MM.1S (cell line): ENCODE results near the gene NAP1L3.

ENCODE experiments used
- DNase-seq: peaks from one replicate; pipeline ENCODE4 v3.0.0-alpha.2; 2015
- H2AFZ ChIP-seq: fragments of 300-600 bp; sonication (generic); 2 replicates; pipeline ENCODE4 v1.6.0; 2016; ENCODE audit warnings: antibody characterized with exemption, low read length
- H3F3A ChIP-seq: fragments of 300-600 bp; sonication (generic); 2 replicates; pipeline ENCODE4 v1.6.1; 2016; ENCODE audit warnings: mild to moderate bottlenecking, antibody characterized with exemption, low read length, moderate library complexity, mixed read lengths; ENCODE audit not compliant: insufficient read depth
- H3K27ac ChIP-seq: fragments of 300-600 bp; sonication (generic); 2 replicates; pipeline ENCODE4 v1.5.1; 2016; ENCODE audit warnings: mild to moderate bottlenecking, low read length
- H3K27me3 ChIP-seq: fragments of 300-600 bp; sonication (generic); replicated peaks from 2 replicates; pipeline ENCODE4 v1.6.0; 2016; ENCODE audit warnings: low read length; ENCODE audit not compliant: insufficient read depth
- H3K36me3 ChIP-seq: fragments of 300-600 bp; sonication (generic); replicated peaks from 2 replicates; pipeline ENCODE4 v1.6.1; 2016; ENCODE audit warnings: mild to moderate bottlenecking, low read length, mixed read lengths; ENCODE audit not compliant: insufficient read depth
- H3K4me1 ChIP-seq: fragments of 300-600 bp; sonication (generic); 2 replicates; pipeline ENCODE4 v1.6.1; 2016; ENCODE audit warnings: low read length, mixed read lengths
- H3K4me2 ChIP-seq: fragments of 300-600 bp; sonication (generic); 2 replicates; pipeline ENCODE4 v1.6.0; 2016; ENCODE audit warnings: low read depth, low read length
- H3K4me3 ChIP-seq: fragments of 300-600 bp; sonication (generic); 2 replicates; pipeline ENCODE4 v1.5.1; 2016; ENCODE audit warnings: low read length, mixed read lengths
- H3K79me2 ChIP-seq: fragments of 300-600 bp; sonication (generic); 2 replicates; pipeline ENCODE4 v1.6.1; 2016; ENCODE audit warnings: mixed run types, low read length, mixed read lengths
- H3K9ac ChIP-seq: fragments of 300-600 bp; sonication (generic); 2 replicates; pipeline ENCODE4 v1.6.1; 2016; ENCODE audit warnings: low read length, mixed read lengths
- H3K9me2 ChIP-seq: fragments of 300-600 bp; sonication (generic); replicated peaks from 2 replicates; pipeline ENCODE4 v1.6.1; 2016; ENCODE audit warnings: mild to moderate bottlenecking, low read length, mixed read lengths; ENCODE audit not compliant: insufficient read depth
- H3K9me3 ChIP-seq: fragments of 300-600 bp; sonication (generic); replicated peaks from 2 replicates; pipeline ENCODE4 v1.6.1; 2016; ENCODE audit warnings: mild to moderate bottlenecking, low read length, mixed read lengths; ENCODE audit not compliant: insufficient read depth
- H4K20me1 ChIP-seq: fragments of 300-600 bp; sonication (generic); 2 replicates; pipeline ENCODE4 v1.6.1; 2016; ENCODE audit warnings: mild to moderate bottlenecking, low read length, moderate library complexity, mixed read lengths; ENCODE audit not compliant: insufficient read depth
- CTCF ChIP-seq: fragments of 300-600 bp; sonication (generic); IDR thresholded peaks from 2 replicates; pipeline ENCODE4 v1.5.1; 2016; ENCODE audit warnings: antibody characterized with exemption, low read length, mixed read lengths
- EZH2 ChIP-seq: fragments of 300-600 bp; sonication (generic); optimal IDR thresholded peaks from 2 replicates; pipeline ENCODE3; 2017; ENCODE audit warnings: low read depth, mild to moderate bottlenecking, antibody characterized with exemption, low read length, mixed read lengths
- EZH2phosphoT487 ChIP-seq: fragments of 300-600 bp; sonication (generic); IDR thresholded peaks from 2 replicates; pipeline ENCODE4 v1.6.1; 2018; ENCODE audit warnings: antibody characterized with exemption, low read length

Gene NAP1L3

GRCh38 chrX:93649381-93649780, 24.0 kb downstream of the NAP1L3 start:
- Histone ChIP-seq H3K4me2 (no peak overlapping the region), H3K4me3 (no peak overlapping the region), H3K36me3 (no peaks in the 10 kb centered on the region), H3K9me2 (no peaks in the 10 kb centered on the region), H3K79me2 (no peaks in the 10 kb centered on the region), H3F3A (no peaks in the 10 kb centered on the region), H3K27ac (no peak overlapping the region), H4K20me1 (no peaks in the 10 kb centered on the region), H3K9ac (no peak overlapping the region), H3K9me3 (no peaks in the 10 kb centered on the region), H2AFZ (no peak overlapping the region), H3K4me1 (no peaks in the 10 kb centered on the region), H3K27me3 (no peaks in the 10 kb centered on the region)
- DNase-seq = no peak
- TF ChIP-seq EZH2 = no peak
- no peak for TF ChIP-seq EZH2phosphoT487
- no peak for TF ChIP-seq CTCF

- TF ChIP-seq CTCF (no peak), EZH2phosphoT487 (no peak), EZH2 (no peak)
These were observed 35.8 kb downstream of the NAP1L3 start for GRCh38 chrX:93637591-93637990.

More at GRCh38 chrX:93637591-93637990, 35.8 kb downstream of the NAP1L3 start:
- Histone ChIP-seq H4K20me1 (no peaks in the 10 kb centered on the region), H3K4me3 (no peak overlapping the region), H3K79me2 (no peaks in the 10 kb centered on the region), H3K9ac (no peak overlapping the region), H3K9me2 (no peaks in the 10 kb centered on the region), H3K4me1 (no peaks in the 10 kb centered on the region), H3K27ac (no peak overlapping the region), H2AFZ (no peak overlapping the region), H3K36me3 (no peaks in the 10 kb centered on the region), H3F3A (no peaks in the 10 kb centered on the region), H3K4me2 (no peak overlapping the region), H3K27me3 (no peaks in the 10 kb centered on the region), H3K9me3 (no peaks in the 10 kb centered on the region)
- DNase-seq = no peak
